ENCODE measurements around the gene UQCR10.
"Not testable (repeated sequence)": the region's sequence is repeated elsewhere in the genome, so short reads cannot be mapped to it uniquely, and the experiment has no call there.

UQCR10 gene

DNA sequence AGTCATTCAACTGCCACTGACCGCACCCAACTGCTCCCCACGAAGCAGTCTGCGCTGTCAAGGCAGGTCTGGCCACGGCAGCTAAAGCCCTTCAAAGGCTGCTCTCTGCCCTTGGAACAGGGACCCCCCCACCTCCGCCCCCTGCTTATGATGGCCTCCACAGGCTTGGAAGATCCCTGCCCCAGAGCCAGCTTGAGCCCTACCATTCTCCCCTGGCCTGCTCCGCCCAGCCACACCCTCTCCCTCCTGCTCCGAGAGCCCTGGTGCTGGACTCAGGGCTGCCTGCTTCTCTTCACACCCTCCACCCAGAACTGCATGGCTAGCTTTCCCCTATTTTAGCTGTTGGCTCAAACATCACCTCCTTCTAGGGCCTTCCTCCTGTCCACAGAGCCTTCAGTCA lies 19.3 kb upstream of the UQCR10 start:
- intact Hi-C loops (cut with micrococcal nuclease) = no loop called here
- peaks cover 87% of the 10 kb centered on the region for H3K36me3 Mint-ChIP-seq (ENCODE audit: low read depth)
- H3K4me1 Mint-ChIP-seq (ENCODE audit: low read depth) = peaks cover 17% of the 10 kb centered on the region
- no peaks in the 10 kb centered on the region for H3K27me3 Mint-ChIP-seq
- H3K27ac Mint-ChIP-seq = no peak overlapping the region
- H3K4me3 Mint-ChIP-seq = no peak overlapping the region
- H3K9me3 Mint-ChIP-seq = no peaks in the 10 kb centered on the region

GRCh38 chr22:29748248-29748893 lies 18.8 kb upstream of the UQCR10 start:
- Mint-ChIP-seq H3K36me3 (ENCODE audit: low read depth) (peaks cover 86% of the 10 kb centered on the region), H3K9me3 (no peaks in the 10 kb centered on the region), H3K4me1 (ENCODE audit: low read depth) (peaks cover 17% of the 10 kb centered on the region), H3K4me3 (no peak overlapping the region), H3K27ac (no peak overlapping the region), H3K27me3 (no peaks in the 10 kb centered on the region)
- intact Hi-C loops (cut with micrococcal nuclease) = no loop called here

DNA sequence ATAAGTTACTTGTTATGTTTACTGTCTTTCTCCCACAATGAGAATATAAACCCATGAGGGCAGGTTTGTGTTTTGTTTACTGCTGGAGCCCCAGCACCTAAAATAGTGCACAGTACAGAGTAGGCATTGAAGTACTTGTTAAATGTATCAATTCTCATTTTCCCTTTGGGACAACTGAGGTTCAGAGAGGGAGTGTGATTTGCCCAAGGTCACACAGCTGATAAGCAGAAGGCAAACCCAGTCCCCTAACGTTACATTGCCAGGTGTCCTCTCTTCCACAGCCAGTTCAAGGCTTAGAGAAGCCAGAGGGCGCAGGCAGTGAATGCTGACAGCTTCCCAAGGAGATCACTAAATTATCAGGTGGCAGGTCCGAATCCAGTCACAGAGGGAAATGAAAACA lies 17.1 kb upstream of the UQCR10 start:
- Mint-ChIP-seq H3K36me3 (ENCODE audit: low read depth) (peaks cover 86% of the 10 kb centered on the region), H3K4me1 (ENCODE audit: low read depth) (peaks cover 17% of the 10 kb centered on the region), H3K9me3 (no peaks in the 10 kb centered on the region), H3K4me3 (no peak overlapping the region), H3K27me3 (no peaks in the 10 kb centered on the region), H3K27ac (peak overlapping the region; percentile 63)
- intact Hi-C loops (cut with micrococcal nuclease) = no loop called here

DNA sequence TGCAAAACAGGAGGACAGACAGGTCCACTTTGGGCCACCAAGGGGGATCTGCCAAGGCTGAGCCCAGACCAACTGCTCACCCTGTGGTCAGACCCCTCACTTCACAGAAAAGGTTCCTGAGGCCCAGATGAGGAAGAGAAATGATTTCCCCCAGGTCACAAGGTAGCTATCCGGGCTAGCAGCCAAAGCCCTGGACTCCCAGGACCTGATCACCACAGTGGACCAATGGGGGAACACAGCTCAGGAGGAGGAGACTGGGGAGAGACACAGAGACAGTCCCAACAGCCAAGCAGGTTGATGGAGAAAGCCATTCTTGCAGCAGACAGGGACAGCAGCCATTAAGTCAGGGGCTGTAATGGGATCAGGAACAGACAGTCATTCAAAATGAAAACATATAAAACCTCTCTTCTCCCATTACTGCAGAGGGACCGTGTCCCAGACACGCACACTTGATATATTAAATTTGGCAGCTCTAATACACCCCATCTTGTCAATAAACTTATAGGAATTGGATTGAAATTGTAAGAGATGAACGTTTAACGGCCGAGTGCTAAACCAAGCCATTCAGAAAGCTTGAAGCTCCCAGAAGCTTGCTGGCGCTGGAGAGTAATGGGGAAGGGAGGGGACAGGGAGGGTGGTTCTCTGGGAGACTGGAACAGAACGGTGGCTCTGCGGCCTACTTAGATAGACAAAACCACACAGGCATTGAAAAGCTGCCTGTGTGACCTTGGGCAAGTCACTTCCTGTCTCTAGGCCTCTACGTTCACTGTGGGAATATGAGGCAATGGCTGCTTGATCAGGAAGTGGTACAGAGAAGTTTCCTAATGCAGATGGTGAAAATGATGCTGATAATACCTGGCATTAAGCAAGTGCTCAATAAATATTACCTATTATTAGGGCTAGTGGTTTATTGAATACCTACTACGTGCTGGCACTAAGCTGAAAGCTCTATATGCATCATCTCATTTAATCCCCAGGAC lies 16.3 kb upstream of the UQCR10 start:
- H3K27me3 Mint-ChIP-seq = no peaks in the 10 kb centered on the region
- peak overlapping the region; percentile 63 for H3K27ac Mint-ChIP-seq
- H3K4me1 Mint-ChIP-seq (ENCODE audit: low read depth) = peaks cover 17% of the 10 kb centered on the region
- peaks cover 78% of the 10 kb centered on the region for H3K36me3 Mint-ChIP-seq (ENCODE audit: low read depth)
- intact Hi-C loops (cut with micrococcal nuclease) = no loop called here
- H3K4me3 Mint-ChIP-seq = no peak overlapping the region
- no peaks in the 10 kb centered on the region for H3K9me3 Mint-ChIP-seq

DNA sequence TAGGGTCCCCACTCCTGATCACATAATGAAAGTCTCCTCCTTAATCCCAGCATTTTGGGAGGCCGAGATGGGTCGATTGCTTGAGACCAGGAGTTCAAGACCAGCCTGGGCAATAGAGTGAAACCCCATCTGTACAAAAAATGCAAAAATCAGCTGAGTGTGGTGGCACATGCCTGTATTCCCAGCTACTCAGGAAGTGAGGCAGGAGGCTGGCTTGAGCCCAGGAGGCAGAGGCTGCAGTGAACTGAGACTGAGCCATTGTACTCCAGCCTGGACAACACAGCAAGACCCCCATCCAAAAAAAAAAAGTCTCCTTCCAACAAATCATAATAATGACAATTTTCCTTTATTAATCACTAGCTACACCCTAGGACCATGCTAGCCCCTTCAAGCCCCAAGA lies 15.5 kb upstream of the UQCR10 start:
- no peaks in the 10 kb centered on the region for H3K27me3 Mint-ChIP-seq
- intact Hi-C loops (cut with micrococcal nuclease) = no loop called here
- H3K9me3 Mint-ChIP-seq = no peaks in the 10 kb centered on the region
- H3K4me3 Mint-ChIP-seq = no peak overlapping the region
- H3K4me1 Mint-ChIP-seq (ENCODE audit: low read depth) = peaks cover 17% of the 10 kb centered on the region
- no peak overlapping the region for H3K27ac Mint-ChIP-seq
- H3K36me3 Mint-ChIP-seq (ENCODE audit: low read depth) = peaks cover 71% of the 10 kb centered on the region

DNA sequence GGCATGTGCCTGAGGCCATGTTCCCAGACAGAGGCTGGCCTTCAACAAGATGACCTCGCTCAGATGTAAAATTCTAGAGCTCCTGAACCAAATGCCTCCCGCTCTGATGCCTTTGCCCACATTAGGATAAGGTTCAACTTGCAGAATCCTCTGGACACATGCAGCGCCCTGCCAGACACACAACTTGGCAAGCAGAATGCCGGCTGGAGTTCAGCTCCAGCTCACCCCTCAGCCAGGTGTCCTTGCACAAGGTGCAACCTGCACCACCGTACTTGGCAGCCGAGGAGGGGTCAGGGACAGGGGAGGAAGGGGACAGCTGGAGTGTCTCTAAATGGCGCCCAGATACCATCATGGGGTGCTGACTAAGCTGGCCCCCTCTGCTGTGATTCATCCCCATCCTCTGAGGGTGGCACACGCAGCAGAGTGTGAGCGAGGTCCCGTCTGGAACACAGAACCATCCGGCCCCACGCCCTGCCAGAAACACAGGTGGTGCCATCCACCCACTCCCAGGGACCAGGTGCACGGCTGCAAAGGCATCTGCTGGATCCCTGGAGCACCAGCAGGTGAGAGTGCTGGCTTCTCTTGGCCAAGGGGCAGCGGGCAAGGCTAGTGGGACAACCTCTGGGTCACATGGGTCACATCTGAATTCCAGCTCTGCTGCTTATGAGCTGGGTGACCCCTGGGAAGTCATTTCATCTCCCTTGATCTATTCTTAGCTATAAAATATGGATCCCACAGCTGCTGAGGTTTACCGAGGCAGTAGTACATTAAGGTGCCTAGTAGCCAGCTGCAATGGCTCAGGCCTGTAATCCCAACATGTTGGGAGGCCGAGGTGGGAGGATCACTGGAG lies 13.1 kb upstream of the UQCR10 start:
- intact Hi-C loops (cut with micrococcal nuclease) = no loop called here
- H3K27me3 Mint-ChIP-seq = no peaks in the 10 kb centered on the region
- no peak overlapping the region for H3K4me3 Mint-ChIP-seq
- no peak overlapping the region for H3K27ac Mint-ChIP-seq
- peaks cover 17% of the 10 kb centered on the region for H3K4me1 Mint-ChIP-seq (ENCODE audit: low read depth)
- no peaks in the 10 kb centered on the region for H3K9me3 Mint-ChIP-seq
- H3K36me3 Mint-ChIP-seq (ENCODE audit: low read depth) = peaks cover 63% of the 10 kb centered on the region

DNA sequence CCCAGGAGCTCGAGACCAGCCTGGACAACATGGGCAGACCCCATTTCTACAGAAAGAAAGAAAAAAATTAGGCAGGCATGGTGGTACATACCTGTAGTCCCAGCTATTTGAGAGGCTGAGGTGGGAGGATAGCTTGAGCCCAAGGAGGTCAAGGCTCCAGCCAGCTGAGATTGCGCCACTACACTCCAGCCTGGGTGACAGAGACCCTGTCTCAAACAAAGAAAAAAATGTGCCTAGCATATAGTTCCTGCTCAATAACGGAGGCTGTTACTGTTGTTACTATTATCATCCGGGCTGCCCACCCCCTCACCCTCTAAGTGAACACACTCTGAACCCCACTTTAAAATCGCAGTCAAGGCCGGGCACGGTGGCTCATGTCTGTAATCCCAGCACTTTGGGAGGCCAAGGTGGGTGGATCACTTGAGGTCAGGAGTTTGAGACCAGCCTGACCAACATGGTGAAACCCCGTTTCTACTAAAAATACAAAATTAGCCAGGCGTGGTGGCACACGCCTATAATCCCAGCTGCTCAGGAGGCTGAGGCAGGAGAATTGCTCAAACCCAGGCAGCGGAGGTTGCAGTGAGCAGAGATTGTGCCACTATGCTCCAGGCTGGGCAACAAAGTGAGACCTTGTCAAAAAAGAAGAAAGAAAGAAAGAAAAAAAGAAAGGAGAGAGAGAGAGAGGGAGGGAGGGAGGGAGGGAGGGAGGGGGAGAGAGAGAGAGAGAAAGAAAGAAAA lies 12.3 kb upstream of the UQCR10 start:
- H3K27ac Mint-ChIP-seq; H3K4me3 Mint-ChIP-seq; intact Hi-C loops (cut with micrococcal nuclease); H3K9me3 Mint-ChIP-seq; H3K27me3 Mint-ChIP-seq: not testable (repeated sequence)
- peaks cover 55% of the 10 kb centered on the region for H3K36me3 Mint-ChIP-seq (ENCODE audit: low read depth)
- H3K4me1 Mint-ChIP-seq (ENCODE audit: low read depth) = peaks cover 17% of the 10 kb centered on the region

DNA sequence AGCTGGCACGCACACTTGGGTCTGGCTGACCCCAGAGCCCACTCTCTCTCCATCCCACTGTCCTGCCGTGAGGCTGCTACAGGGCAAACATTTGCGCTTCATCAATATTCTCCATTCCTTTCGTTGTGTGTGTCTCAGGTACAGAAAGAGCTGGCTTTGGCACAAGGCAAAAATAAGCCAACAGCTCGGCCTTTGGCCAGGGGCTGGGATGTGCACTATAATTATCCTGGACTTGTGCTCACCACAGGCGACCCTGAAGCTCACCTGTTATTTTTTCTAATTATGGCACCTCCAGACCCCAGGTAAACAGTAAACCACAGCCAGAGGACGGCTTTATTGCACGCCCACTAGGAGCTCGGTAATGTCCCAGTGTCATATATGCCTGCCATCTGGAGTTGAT lies 11.3 kb upstream of the UQCR10 start:
- H3K9me3 Mint-ChIP-seq = no peaks in the 10 kb centered on the region
- no peak overlapping the region for H3K4me3 Mint-ChIP-seq
- peaks cover 46% of the 10 kb centered on the region for H3K36me3 Mint-ChIP-seq (ENCODE audit: low read depth)
- H3K4me1 Mint-ChIP-seq (ENCODE audit: low read depth) = peaks cover 11% of the 10 kb centered on the region
- H3K27ac Mint-ChIP-seq = no peak overlapping the region
- intact Hi-C loops (cut with micrococcal nuclease) = no loop called here
- no peaks in the 10 kb centered on the region for H3K27me3 Mint-ChIP-seq

DNA sequence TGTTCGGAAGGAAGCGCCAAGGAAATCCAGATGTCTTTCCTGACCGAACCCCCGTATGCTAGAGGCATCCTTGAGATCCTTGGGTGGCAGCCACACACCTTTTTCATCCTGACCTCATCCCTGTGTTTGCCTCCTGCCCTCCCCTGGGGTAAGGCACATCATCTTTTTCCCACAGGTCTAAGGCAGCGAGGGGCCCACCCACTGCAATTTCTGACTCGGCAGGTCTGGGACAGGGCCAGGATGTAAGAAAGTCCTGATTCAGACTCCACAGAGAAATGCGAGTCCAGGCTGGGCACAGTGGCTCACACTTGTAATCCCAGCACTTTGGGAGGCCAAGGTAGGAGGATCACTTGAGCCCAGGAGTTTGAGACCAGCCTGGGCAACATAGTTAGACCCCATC lies 10.8 kb upstream of the UQCR10 start:
- intact Hi-C loops (cut with micrococcal nuclease) = no loop called here
- Mint-ChIP-seq H3K4me3 (no peak overlapping the region), H3K27me3 (no peaks in the 10 kb centered on the region), H3K9me3 (no peaks in the 10 kb centered on the region), H3K27ac (no peak overlapping the region), H3K36me3 (ENCODE audit: low read depth) (peaks cover 46% of the 10 kb centered on the region), H3K4me1 (ENCODE audit: low read depth) (peaks cover 9% of the 10 kb centered on the region)

GRCh38 chr22:29757096-29757495 lies 10.1 kb upstream of the UQCR10 start:
- no peaks in the 10 kb centered on the region for H3K9me3 Mint-ChIP-seq

DNA sequence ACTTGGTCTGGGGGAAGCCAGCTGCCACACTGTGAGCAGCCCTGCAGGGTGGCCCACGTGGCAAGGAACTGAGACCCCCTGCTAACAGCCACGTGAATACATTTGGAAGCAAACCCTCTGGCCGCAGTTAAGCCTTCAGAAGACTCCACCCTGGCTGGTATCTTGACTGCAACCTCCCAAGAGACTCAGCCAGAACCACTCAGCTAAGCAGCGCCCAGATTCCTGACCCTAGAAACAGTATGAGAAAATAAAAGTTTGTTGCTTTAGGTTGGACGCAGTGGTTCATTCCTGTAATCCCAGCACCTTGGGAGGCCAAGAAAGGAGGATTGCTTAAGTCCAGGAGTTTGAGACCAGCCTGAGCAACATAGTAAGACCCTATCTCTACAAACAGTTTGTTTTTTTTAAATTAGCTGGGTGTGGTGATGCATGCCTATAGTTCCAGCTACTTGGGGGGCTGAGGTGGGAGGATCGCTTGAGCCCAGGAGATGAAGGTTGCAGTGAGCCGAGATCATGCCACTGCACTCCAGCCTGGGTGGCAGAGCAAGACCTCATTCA lies 9.0 kb upstream of the UQCR10 start:
- H3K9me3 Mint-ChIP-seq = no peaks in the 10 kb centered on the region
- no peak overlapping the region for H3K4me3 Mint-ChIP-seq
- intact Hi-C loops (cut with micrococcal nuclease) = no loop called here
- H3K36me3 Mint-ChIP-seq (ENCODE audit: low read depth) = peaks cover 33% of the 10 kb centered on the region
- no peaks in the 10 kb centered on the region for H3K27me3 Mint-ChIP-seq
- H3K4me1 Mint-ChIP-seq (ENCODE audit: low read depth) = no peaks in the 10 kb centered on the region
- H3K27ac Mint-ChIP-seq = no peak overlapping the region

More at GRCh38 chr22:29757096-29757495, 10.1 kb upstream of the UQCR10 start:
- H3K4me1 Mint-ChIP-seq (ENCODE audit: low read depth) = peaks cover 3% of the 10 kb centered on the region
- H3K27ac Mint-ChIP-seq = no peak overlapping the region
- intact Hi-C loops (cut with micrococcal nuclease) = no loop called here
- H3K36me3 Mint-ChIP-seq (ENCODE audit: low read depth) = peaks cover 42% of the 10 kb centered on the region
- H3K27me3 Mint-ChIP-seq = no peaks in the 10 kb centered on the region
- H3K4me3 Mint-ChIP-seq = no peak overlapping the region

DNA sequence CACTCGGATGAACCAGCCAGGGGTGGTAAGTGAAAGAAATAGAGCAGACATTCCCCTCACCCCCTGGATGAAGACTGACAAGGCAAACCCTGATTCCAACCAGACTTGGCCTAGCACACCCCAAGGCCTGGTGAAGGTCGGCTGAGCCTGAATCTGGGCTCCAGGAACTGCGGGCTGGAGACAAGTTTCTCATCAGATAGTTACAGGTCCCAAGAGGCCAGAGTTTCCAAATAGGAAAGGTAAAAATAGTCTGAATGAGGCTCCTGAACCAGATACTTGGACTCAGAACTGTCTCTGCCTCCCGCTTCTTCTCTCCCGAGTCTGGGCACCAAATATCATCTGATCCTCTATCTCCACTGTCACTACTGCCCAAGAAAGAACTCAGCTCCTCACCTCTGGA lies 8.2 kb upstream of the UQCR10 start:
- peaks cover 25% of the 10 kb centered on the region for H3K36me3 Mint-ChIP-seq (ENCODE audit: low read depth)
- H3K27me3 Mint-ChIP-seq = no peaks in the 10 kb centered on the region
- H3K4me1 Mint-ChIP-seq (ENCODE audit: low read depth) = peaks cover under 1% of the 10 kb centered on the region
- H3K27ac Mint-ChIP-seq = no peak overlapping the region
- no peaks in the 10 kb centered on the region for H3K9me3 Mint-ChIP-seq
- intact Hi-C loops (cut with micrococcal nuclease) = no loop called here
- no peak overlapping the region for H3K4me3 Mint-ChIP-seq

DNA sequence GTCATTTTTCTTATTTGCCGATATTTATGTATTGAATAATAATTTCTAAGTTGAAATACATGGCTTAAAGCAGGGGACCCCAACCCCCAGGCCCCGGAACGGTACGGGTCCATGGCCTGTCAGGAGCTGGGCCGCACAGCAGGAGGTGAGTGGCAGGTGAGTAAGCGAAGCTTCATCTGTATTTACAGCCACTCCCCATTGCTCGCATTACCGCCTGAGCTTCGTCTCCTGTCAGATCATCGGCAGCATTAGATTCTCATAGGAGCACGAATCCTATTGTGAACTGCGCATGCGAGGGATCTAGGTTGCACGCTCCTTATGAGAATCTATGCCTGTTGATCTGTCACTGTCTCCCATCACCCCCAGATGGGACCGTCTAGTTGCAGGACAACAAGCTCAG lies 4.9 kb upstream of the UQCR10 start:
- H3K27me3 Mint-ChIP-seq = no peaks in the 10 kb centered on the region
- H3K4me1 Mint-ChIP-seq (ENCODE audit: low read depth) = peaks cover 25% of the 10 kb centered on the region
- intact Hi-C loops (cut with micrococcal nuclease) = loop anchor here (10.0 kb wide), 1 partner anchor 63 kb away; no protein-coding TSS in a partner anchor
- no peaks in the 10 kb centered on the region for H3K9me3 Mint-ChIP-seq
- H3K36me3 Mint-ChIP-seq (ENCODE audit: low read depth) = peaks cover 11% of the 10 kb centered on the region
- no peak overlapping the region for H3K4me3 Mint-ChIP-seq
- no peak overlapping the region for H3K27ac Mint-ChIP-seq
